Body of pancreas (tissue), 4 donors: ENCODE results near the gene TAF4B. TPM values are rescaled to one million over a fixed set of nuclear protein-coding genes. Genes with fewer than 3 reads are reported as not detected.

Source experiments
- ATAC-seq: fragments of 150-250 bp; one replicate; pipeline ENCODE4 v1.9.1; 2016
- DNase-seq, 4 donors: peaks; one replicate each; pipeline ENCODE4 v3.0.0-alpha.2; 2019
- H3K27ac ChIP-seq, 4 donors: fragments of 200-600 bp; sonication (generic); 1 replicate in 3 of 4; 2 replicates in 1 of 4; pipeline versions ENCODE4 v1.5.1 to v1.6.1; 2016 to 2019; ENCODE audit warnings: mild to moderate bottlenecking in 1 of 4, mixed read lengths in 1 of 4, moderate library complexity in 1 of 4
- H3K27me3 ChIP-seq, 2 donors: fragments of 200-600 bp; sonication (generic); one replicate each; pipeline ENCODE4 v1.6.0; 2016; ENCODE audit warnings: mild to moderate bottlenecking in 1 of 2
- H3K36me3 ChIP-seq, 2 donors: fragments of 200-600 bp; sonication (generic); replicated peaks in 1 of 2; 2 replicates each; pipeline ENCODE4 v1.5.1; 2016; ENCODE audit warnings: low read depth in 2 of 2; ENCODE audit not compliant: insufficient read depth in 1 of 2
- H3K4me1 ChIP-seq: fragments of 200-600 bp; sonication (generic); one replicate; pipeline ENCODE4 v1.6.0; 2016
- H3K4me3 ChIP-seq, 2 donors: fragments of 200-600 bp; sonication (generic); 1 replicate in 1 of 2; 2 replicates in 1 of 2; pipeline ENCODE4 v1.5.1; 2016 to 2019
- H3K9me3 ChIP-seq, 3 donors: fragments of 200-600 bp; sonication (generic); 1 replicate in 2 of 3; 2 replicates in 1 of 3; pipeline ENCODE4 v1.5.1; 2016
- CTCF ChIP-seq, 7 experiments: fragments of 450-650 bp in 4 of 7; fragments of 200-600 bp in 3 of 7; sonication (generic) in 3 of 7; IDR thresholded peaks; one replicate each; pipeline ENCODE4 v1.5.1; 2016 to 2019; ENCODE audit warnings: antibody characterized with exemption in 7 of 7
- POLR2A ChIP-seq, 3 donors: fragments of 450-650 bp; IDR thresholded peaks; one replicate each; pipeline ENCODE4 v1.6.1; 2016; ENCODE audit warnings: antibody characterized with exemption in 3 of 3, mild to moderate bottlenecking in 2 of 3
- WGBS, 2 donors: methylation state at CpG; one replicate each; pipeline ENCODE4 v1.1.5; 2017; 5-methylcytosine and 5-hydroxymethylcytosine counted together
- intact Hi-C: fragments of 100-400 bp; cut with DNase I; formaldehyde crosslinking; loops from one replicate; pipeline ENCODE4 v1.15.1; 2023
- total RNA-seq, 2 donors: library from RNA; depleted of rRNA; stranded (reverse); fragments of >200 nt; gene quantifications; one replicate each; pipeline ENCODE4 v1.1.0, GENCODE V29; 2016

TAF4B gene
- 10 to 100 TPM in 1 of 2 donors, 1 to 10 TPM in 1; 4.2 to 12.2 TPM for total RNA-seq

GRCh38 chr18:26226229-26227050 is at the start of gene TAF4B:
Gene TAF4B, plus strand, starts transcription at chr18:26226445. Its CDS starts 489 bp downstream, at chr18:26226934.
- no peak for TF ChIP-seq CTCF (IDR thresholded peaks at IDR 0.05)
- peak; percentile 62 to 88 (median 86) for TF ChIP-seq POLR2A (IDR thresholded peaks at IDR 0.05)
- peak; percentile 98 for ATAC-seq
- intact Hi-C loops, result no loop called here

GRCh38 chr18:26181343-26181826 is 44.9 kb upstream of the TAF4B start:
- DNase-seq (no peak), ATAC-seq (no peak)
- Histone ChIP-seq H3K27me3 (no peaks in the 10 kb centered on the region), H3K4me3 (no peak overlapping the region), H3K36me3 (no peaks in the 10 kb centered on the region), H3K27ac (no peak overlapping the region), H3K4me1 (no peaks in the 10 kb centered on the region), H3K9me3 (no peaks in the 10 kb centered on the region)
- TF ChIP-seq CTCF (IDR thresholded peaks at IDR 0.05) (no peak), POLR2A (IDR thresholded peaks at IDR 0.05) (no peak)
- intact Hi-C loops, result no loop called here
- WGBS, 2 donors, result 77 to 87% methylated on average over 7 of the region's 7 CpGs

More at GRCh38 chr18:26226229-26227050, at the start of gene TAF4B:
- peak within 1 kb of the TSS; percentile 60 to 98 for H3K4me3 ChIP-seq
- H3K27ac ChIP-seq, result peak within 1 kb of the TSS; percentile 7 to 87 (median 79)
- H3K27me3 ChIP-seq, result no peaks in the 10 kb centered on the region
- peak; percentile 90 to 94 (median 92) for DNase-seq
- no peaks in the 10 kb centered on the region for H3K9me3 ChIP-seq
- peaks cover 9% of the 10 kb centered on the region for H3K4me1 ChIP-seq
- WGBS, 2 donors, result 0% methylated on average over 3 to 55 of the region's 101 CpGs
- no peaks in the 10 kb centered on the region for H3K36me3 ChIP-seq

DNA sequence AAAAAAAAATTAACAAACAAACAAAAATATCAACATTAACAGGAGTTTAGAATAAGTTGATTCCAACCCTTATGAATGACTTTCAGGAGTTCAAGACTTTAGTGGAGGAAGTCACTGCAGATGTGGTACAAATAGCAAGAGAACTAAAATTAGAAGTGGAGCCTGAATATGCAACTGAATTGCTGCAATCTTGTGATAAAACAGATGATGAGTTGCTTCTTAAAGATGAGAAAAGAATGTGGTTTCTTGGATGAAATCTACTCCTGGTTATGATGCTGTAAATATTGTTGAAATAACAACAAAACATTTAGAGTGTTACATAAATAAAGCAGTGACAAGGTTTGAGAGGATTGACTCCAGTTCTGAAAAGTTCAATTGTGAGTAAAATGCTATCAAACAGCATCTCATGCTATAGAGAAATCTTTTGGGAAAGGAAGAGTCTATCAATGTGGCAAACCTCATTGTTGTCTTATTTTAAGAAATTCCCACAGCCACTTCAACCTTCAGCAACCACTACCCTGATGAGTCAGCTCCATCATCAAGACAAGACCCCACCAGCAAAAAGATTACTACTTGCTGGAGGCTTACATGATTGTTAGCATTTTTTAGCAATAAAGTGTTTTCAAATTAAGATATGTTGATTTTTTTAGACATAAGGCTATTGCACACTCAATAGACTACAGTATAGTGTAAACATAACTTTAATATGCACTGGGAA is 42.7 kb upstream of the TAF4B start:
- DNase-seq, result no peak
- ATAC-seq, result no peak
- Histone ChIP-seq H3K4me3 (no peak overlapping the region), H3K4me1 (no peaks in the 10 kb centered on the region), H3K27me3 (no peaks in the 10 kb centered on the region), H3K9me3 (no peaks in the 10 kb centered on the region), H3K36me3 (no peaks in the 10 kb centered on the region), H3K27ac (no peak overlapping the region)
- TF ChIP-seq CTCF (IDR thresholded peaks at IDR 0.05), result no peak
- no peak for TF ChIP-seq POLR2A (IDR thresholded peaks at IDR 0.05)
- intact Hi-C loops, result no loop called here

GRCh38 chr18:26185267-26185666 is 41.0 kb upstream of the TAF4B start:
- 40 to 42% methylated on average over 2 of the region's 2 CpGs for WGBS, 2 donors
- DNase-seq (no peak), ATAC-seq (no peak)
- Histone ChIP-seq H3K27ac (no peak overlapping the region), H3K36me3 (no peaks in the 10 kb centered on the region), H3K27me3 (no peaks in the 10 kb centered on the region), H3K4me1 (no peaks in the 10 kb centered on the region), H3K9me3 (no peaks in the 10 kb centered on the region), H3K4me3 (no peak overlapping the region)
- no peak for TF ChIP-seq POLR2A (IDR thresholded peaks at IDR 0.05)
- TF ChIP-seq CTCF (IDR thresholded peaks at IDR 0.05), result peak in 1 of 7 experiments; percentile 9
- intact Hi-C loops, result no loop called here
